Panc1 (cell line): Measurements from ENCODE around the gene GDF10.

Experiments
- POLR2AphosphoS5 ChIP-seq: IDR thresholded peaks from 2 replicates; pipeline ENCODE4 v1.6.1; 2012; ENCODE audit warnings: mild to moderate bottlenecking, low read depth, low read length, moderate library complexity
- TF ChIP-seq, protein P1 (sequence below): fragments of 450-650 bp; IDR thresholded peaks from 2 replicates; pipeline ENCODE4 v1.5.1; 2017; ENCODE audit warnings: mild to moderate bottlenecking

DNA sequence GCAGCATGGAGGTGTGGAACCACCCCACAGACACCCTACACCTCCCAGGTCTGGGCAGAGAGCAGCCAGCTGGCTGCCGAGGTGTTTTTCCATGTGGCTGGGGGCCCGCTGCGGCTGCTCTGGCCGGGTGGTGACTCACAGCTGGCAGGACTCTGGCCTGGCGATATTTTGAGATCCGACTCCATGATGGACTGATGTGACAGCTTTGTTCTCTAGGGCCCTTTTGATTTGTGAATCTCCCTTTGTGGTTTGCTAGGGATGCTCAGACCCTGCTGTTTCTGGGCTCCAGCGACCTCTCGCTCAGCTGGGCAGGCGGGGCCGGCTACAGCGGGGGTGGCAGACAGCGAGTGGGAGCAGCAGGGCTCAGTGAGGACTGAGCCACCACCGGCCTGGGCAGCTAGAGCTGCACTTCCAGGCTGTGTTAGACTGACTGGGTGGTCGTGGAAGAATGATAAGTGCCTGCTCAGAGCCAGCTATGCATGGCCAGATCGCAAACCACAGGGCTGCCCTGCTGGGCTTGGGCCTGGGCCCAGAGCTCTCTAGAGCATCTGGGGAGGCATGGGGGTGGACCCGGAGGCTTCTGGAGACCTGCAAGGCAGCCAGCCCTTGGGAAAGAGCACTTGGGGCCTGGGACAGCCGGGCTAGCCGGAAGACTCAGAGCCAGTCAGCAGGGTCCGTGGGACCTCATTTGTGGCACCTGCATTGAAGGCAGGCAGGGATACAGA is 46.2 kb upstream of the GDF10 start:
- TF ChIP-seq, protein P1, sequence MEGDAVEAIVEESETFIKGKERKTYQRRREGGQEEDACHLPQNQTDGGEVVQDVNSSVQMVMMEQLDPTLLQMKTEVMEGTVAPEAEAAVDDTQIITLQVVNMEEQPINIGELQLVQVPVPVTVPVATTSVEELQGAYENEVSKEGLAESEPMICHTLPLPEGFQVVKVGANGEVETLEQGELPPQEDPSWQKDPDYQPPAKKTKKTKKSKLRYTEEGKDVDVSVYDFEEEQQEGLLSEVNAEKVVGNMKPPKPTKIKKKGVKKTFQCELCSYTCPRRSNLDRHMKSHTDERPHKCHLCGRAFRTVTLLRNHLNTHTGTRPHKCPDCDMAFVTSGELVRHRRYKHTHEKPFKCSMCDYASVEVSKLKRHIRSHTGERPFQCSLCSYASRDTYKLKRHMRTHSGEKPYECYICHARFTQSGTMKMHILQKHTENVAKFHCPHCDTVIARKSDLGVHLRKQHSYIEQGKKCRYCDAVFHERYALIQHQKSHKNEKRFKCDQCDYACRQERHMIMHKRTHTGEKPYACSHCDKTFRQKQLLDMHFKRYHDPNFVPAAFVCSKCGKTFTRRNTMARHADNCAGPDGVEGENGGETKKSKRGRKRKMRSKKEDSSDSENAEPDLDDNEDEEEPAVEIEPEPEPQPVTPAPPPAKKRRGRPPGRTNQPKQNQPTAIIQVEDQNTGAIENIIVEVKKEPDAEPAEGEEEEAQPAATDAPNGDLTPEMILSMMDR = no peak
- no peak for TF ChIP-seq POLR2AphosphoS5
